ENCODE data around the gene SSRP1. TPM values are rescaled to one million over a fixed set of nuclear protein-coding genes. Genes with fewer than 3 reads are reported as not detected.

SSRP1 gene
- total and polyA plus RNA-seq, 9 of the 15 experiments (the other 6 are each of a cell fraction or from before 2014, with no cell fraction given): 91.1 to 416 (median 245) TPM

GRCh38 chr11:57324886-57325734 lies 10.6 kb downstream of the SSRP1 start, which contains the start of gene TNKS1BP1 (continued):
- TF ChIP-seq MNT (conservative IDR thresholded peaks at IDR 0.05): peak; percentile 63 to 83; a peak in 3 of 4 replicates
- TF ChIP-seq ELF1 (tag; IDR thresholded peaks at IDR 0.05): peak; percentile 70
- TF ChIP-seq SMARCA5 (IDR thresholded peaks at IDR 0.05): 0 out of 2 replicates have a peak, but pooled peaks have one; percentile 14
- peak; percentile 30; the same call in 1 of the 2 replicates for TF ChIP-seq GABPB1 (CRISPR knock-in tag; IDR thresholded peaks at IDR 0.05)
- TF ChIP-seq RBM17 (IDR thresholded peaks at IDR 0.05; ENCODE audit: borderline replicate concordance, low read depth, low read length): no peak
- no peak for TF ChIP-seq LARP7 (IDR thresholded peaks at IDR 0.05)
- TF ChIP-seq CXXC5 (CRISPR knock-in tag; IDR thresholded peaks at IDR 0.05): peak; percentile 71
- no peak for TF ChIP-seq TCF7L2 (IDR thresholded peaks at IDR 0.05; ENCODE audit: low read depth, low read length)
- no peak for TF ChIP-seq MTA1 (IDR thresholded peaks at IDR 0.05; ENCODE audit: borderline replicate concordance)
- TF ChIP-seq ZHX1 (conservative IDR thresholded peaks at IDR 0.05; ENCODE audit: low read length): no peak
- peak; percentile 58 for TF ChIP-seq FOSL1 (tag; conservative IDR thresholded peaks at IDR 0.05)
- no peak for TF ChIP-seq ZNF121 (CRISPR knock-in tag; conservative IDR thresholded peaks at IDR 0.05)
- no peak for TF ChIP-seq COPS2 (conservative IDR thresholded peaks at IDR 0.05)
- TF ChIP-seq, protein P1, sequence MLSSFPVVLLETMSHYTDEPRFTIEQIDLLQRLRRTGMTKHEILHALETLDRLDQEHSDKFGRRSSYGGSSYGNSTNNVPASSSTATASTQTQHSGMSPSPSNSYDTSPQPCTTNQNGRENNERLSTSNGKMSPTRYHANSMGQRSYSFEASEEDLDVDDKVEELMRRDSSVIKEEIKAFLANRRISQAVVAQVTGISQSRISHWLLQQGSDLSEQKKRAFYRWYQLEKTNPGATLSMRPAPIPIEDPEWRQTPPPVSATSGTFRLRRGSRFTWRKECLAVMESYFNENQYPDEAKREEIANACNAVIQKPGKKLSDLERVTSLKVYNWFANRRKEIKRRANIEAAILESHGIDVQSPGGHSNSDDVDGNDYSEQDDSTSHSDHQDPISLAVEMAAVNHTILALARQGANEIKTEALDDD (IDR thresholded peaks at IDR 0.05): no peak
- no peak for TF ChIP-seq HNRNPL (IDR thresholded peaks at IDR 0.05; ENCODE audit: low read depth, low read length)
- no peak for TF ChIP-seq SLC30A9 (CRISPR knock-in tag; IDR thresholded peaks at IDR 0.05)
- TF ChIP-seq THAP7 (CRISPR knock-in tag; IDR thresholded peaks at IDR 0.05): no peak
- peak in 1 of 2 experiments; percentile 80; a peak in 3 of 4 replicates for TF ChIP-seq MAZ (CRISPR knock-in tag; conservative IDR thresholded peaks at IDR 0.05 in 1 of 2, IDR thresholded peaks at IDR 0.05 in 1 of 2)
- no peak for TF ChIP-seq RNF2 (IDR thresholded peaks at IDR 0.05)
- TF ChIP-seq BRD4 (IDR thresholded peaks at IDR 0.05): no peak
- peak; percentile 55; the same call in 1 of the 2 replicates for TF ChIP-seq SIN3B (IDR thresholded peaks at IDR 0.05; ENCODE audit: low read depth)
- TF ChIP-seq CREB1 (IDR thresholded peaks at IDR 0.05): peak; percentile 21; the same call in 1 of the 2 replicates
- peak; percentile 47; the same call in 1 of the 2 replicates for TF ChIP-seq CREB1 (CRISPR knock-in tag; IDR thresholded peaks at IDR 0.05)
- no peak for TF ChIP-seq CBFB (CRISPR knock-in tag; IDR thresholded peaks at IDR 0.05)

Measured in K562 (cell line).